DMS79 treated with DMSO at 0.1 percent for 48 hours (cell line): Measurements from ENCODE around the gene PPA2.
"Not testable (repeated sequence)": the region's sequence is repeated elsewhere in the genome, so short reads cannot be mapped to it uniquely, and the experiment has no call there.

ENCODE experiments used
- DNase-seq: peaks from one replicate; lab custom pipeline; 2025; lab: John Stamatoyannopoulos, UW

The PPA2 gene

GRCh38 chr4:105473324-105474098 is at the start of gene PPA2:
Gene PPA2 (minus strand): TSS chr4:105474062. CDS start chr4:105474050, 12 bp downstream.
- peak; percentile 23 for DNase-seq

- DNase-seq: no peak
These were observed 47.2 kb upstream of the PPA2 start for GRCh38 chr4:105520819-105521790.

GRCh38 chr4:105510245-105510644 is 36.4 kb upstream of the PPA2 start:
- DNase-seq: no peak

GRCh38 chr4:105509714-105510113 is 35.9 kb upstream of the PPA2 start:
- DNase-seq: no peak

GRCh38 chr4:105509291-105509690 is 35.4 kb upstream of the PPA2 start:
- DNase-seq: no peak

GRCh38 chr4:105504744-105505143 is 30.9 kb upstream of the PPA2 start:
- no peak for DNase-seq

GRCh38 chr4:105503484-105503883 is 29.6 kb upstream of the PPA2 start:
- DNase-seq: no peak

- no peak for DNase-seq
These were observed 23.0 kb upstream of the PPA2 start for GRCh38 chr4:105496899-105497298.

- no peak for DNase-seq
These were observed 21.8 kb upstream of the PPA2 start for GRCh38 chr4:105495667-105496066.

- no peak for DNase-seq
These were observed 16.7 kb upstream of the PPA2 start for GRCh38 chr4:105490523-105490922.

- no peak for DNase-seq
These were observed 10.0 kb upstream of the PPA2 start for GRCh38 chr4:105483840-105484239.

GRCh38 chr4:105474099-105474518 is 247 bp upstream of the PPA2 start:
- DNase-seq: no peak

- no peak for DNase-seq
These were observed 965 bp downstream of the PPA2 start for GRCh38 chr4:105472871-105473323.

GRCh38 chr4:105471566-105472176 is 2.2 kb downstream of the PPA2 start:
- peak; percentile 18 for DNase-seq

GRCh38 chr4:105470766-105471165 is 3.1 kb downstream of the PPA2 start:
- no peak for DNase-seq

- no peak for DNase-seq
These were observed 4.1 kb downstream of the PPA2 start for GRCh38 chr4:105469736-105470135.

- no peak for DNase-seq
These were observed 7.3 kb downstream of the PPA2 start for GRCh38 chr4:105466580-105466979.

GRCh38 chr4:105464563-105464962 is 9.3 kb downstream of the PPA2 start:
- DNase-seq: not testable (repeated sequence)

- DNase-seq: no peak
These were observed 11.3 kb downstream of the PPA2 start for GRCh38 chr4:105462576-105462975.

GRCh38 chr4:105461621-105462382 is 12.1 kb downstream of the PPA2 start:
- no peak for DNase-seq

- no peak for DNase-seq
These were observed 12.6 kb downstream of the PPA2 start for GRCh38 chr4:105461221-105461620.

GRCh38 chr4:105460306-105460705 is 13.6 kb downstream of the PPA2 start:
- no peak for DNase-seq
